Stimulated activated CD8-positive, alpha-beta memory T cell treated with anti-CD3 and anti-CD28 coated beads, Interleukin-7, amount 100 ng/mL, for 24 hours (primary cell): ENCODE measurements around the gene TTLL5.
"Not testable (repeated sequence)": the region's sequence is repeated elsewhere in the genome, so short reads cannot be mapped to it uniquely, and the experiment has no call there.

Experiments
- DNase-seq: peaks from one replicate; pipeline ENCODE4 v3.0.0-alpha.2; 2020; ENCODE audit warnings: low read depth

The TTLL5 gene

DNA sequence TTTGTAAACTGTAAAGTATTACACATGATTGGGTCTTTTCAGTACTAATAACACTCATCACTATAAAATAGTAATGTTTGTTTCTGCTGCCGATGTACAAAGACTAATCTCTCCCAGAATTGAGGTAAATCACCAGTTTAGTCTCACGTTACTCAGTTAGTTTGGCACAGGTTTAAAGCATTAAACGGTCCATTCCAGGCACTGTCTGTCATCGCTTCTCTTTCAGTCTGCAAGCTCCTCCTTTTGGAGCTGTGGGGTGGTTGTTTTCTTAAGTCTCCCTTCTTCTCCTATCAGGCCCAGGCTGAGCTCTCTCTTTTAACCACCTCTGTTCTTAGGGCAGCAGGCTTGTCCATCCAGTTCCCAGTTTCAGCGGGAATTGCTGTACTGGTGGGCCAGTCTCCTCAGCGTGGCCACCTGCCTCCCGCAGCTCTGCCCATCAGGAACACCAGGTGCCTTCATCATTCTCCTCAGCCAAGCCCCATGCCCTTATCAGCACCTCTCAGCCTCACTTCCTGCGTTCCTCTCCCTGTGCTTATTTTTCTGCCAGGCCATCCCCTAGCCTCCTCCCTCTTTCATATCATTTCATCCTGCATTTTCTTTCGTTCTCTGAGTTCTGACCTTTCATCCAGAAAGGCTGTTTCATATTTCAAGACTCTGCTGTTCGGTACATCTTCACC is 171.7 kb downstream of the TTLL5 start:
- DNase-seq = no peak

- DNase-seq = no peak
These were observed 172.4 kb downstream of the TTLL5 start for GRCh38 chr14:75833326-75834020.

GRCh38 chr14:75835156-75835725 is 174.2 kb downstream of the TTLL5 start:
- DNase-seq = no peak

DNA sequence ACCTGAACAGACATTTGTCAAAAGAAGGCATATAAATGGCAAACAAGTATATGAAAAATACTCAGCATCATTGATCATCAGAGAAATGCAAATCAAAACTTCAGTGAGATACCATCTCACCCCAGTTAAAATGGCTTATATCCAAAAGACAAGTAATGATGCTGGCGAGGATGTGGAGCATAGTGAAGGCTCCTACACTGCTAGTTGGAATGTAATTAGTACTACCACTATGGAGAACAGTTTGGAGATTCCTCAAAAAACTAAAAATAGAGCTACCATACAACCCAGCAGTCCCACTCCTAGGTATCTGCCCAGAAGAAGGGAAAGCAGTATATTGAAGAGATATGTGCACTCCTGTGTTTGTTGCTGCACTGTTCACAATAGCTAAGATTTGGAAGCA is 174.7 kb downstream of the TTLL5 start:
- no peak for DNase-seq

DNA sequence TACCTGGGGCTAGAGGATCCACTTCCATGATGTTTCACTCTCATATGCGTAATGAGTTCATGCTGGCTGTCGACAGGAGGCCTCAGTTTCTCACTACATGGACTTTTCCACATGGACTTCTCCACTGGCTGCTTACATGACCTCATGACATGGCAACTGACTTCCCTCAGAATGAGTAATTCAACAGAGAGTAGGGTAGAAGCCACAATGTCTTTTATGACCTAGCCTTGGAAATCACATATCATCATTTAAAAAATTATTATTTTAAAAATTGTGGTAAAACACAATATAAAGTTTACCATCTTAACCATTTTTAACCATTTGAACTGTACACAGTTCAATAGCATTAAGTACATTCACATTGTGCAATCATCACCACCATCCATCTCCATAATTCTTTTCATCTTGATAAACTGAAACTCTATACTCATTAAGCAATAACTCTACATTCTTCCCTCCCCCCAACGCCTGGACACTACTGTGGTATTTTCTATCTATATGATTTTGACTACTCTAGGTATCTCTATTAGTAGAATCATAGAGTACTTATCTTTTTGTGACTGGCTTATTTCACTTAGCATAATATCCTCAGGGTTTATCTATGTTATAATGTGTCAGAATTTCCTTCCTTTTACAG is 176.2 kb downstream of the TTLL5 start:
- no peak for DNase-seq

DNA sequence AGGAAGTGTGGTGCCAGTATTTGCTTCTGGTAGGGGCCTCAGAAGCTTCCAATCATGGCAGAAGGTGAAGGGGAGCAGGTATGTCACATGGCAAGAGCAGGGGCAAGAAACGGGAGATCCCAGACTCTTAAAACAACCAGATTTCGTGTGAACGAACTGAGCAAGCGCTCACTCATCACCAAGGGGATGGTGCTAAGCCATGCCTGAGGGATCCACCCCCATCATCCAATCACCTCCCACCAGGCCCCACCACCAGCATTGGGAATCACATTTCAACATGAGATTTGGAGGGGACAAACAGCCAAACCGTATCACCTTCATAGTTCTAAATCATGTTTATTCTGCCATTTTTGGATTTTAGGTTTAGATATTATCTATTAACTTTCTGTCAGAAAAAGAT is 179.9 kb downstream of the TTLL5 start:
- DNase-seq = no peak

DNA sequence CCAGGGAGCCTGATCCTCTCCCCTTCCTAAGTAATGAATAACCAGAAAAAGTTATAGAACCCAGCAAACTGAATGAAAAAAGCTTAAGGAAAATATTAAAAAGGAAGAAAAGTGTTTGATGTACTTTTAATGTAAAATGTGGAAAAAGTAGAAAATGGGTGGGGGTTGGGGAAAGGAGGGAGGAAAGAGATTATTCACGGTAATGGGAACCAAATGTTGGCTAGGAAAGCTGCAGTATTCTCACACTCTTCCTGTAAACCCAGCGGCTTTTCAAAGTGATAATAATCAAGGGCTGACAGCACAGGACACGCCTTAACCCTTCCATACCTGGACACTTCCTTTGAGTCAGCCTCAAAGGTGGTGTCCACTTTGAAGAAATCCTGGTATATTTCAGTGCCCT is 181.5 kb downstream of the TTLL5 start:
- DNase-seq = no peak

- DNase-seq = no peak
These were observed 183.4 kb downstream of the TTLL5 start for GRCh38 chr14:75844486-75844885.

- no peak for DNase-seq
These were observed 184.2 kb downstream of the TTLL5 start for GRCh38 chr14:75845136-75845804.

DNA sequence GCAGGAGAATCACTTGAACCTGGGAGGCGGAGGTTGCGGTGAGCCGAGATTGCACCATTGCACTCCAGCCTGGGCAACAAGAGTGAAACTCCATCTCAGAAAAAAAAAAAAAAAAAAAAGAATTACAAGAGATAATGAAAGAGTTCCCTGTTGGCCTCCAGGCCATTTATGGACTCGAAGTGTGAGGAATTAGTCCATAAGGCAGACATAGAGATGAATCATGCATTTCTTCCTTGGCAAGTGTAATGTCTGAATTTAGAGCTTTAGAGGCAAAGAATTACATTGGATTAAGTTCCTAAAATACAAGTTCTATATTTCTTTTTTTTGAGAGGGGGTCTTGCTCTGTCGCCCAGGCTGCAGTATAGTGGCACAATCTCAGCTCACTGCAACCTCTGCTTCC is 185.6 kb downstream of the TTLL5 start:
- DNase-seq = not testable (repeated sequence)

DNA sequence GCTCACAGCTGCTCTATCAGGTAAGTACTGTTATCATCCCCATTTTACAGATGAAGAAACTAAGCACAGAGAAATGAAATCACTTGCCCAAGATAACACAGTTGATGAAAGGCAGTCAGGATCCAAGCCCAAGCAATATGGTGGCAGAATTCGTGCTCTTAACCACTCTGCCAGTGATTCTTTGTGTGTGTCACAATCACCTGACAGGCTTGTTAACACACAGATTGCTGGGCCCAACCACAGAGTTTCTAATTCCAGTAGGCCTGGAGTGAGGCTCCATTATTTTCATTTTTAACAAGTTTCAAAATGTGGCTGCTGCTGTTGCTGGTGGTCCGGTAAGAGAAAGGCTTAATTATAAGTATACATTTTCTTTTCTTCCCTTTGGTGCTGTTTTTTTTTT is 186.5 kb downstream of the TTLL5 start:
- no peak for DNase-seq

GRCh38 chr14:75848167-75848913 is 187.3 kb downstream of the TTLL5 start:
- DNase-seq = no peak

GRCh38 chr14:75849300-75849895 is 188.4 kb downstream of the TTLL5 start:
- DNase-seq = no peak

- no peak for DNase-seq
These were observed 190.5 kb downstream of the TTLL5 start for GRCh38 chr14:75851574-75851866.

- no peak for DNase-seq
These were observed 193.2 kb downstream of the TTLL5 start for GRCh38 chr14:75854111-75854799.

- no peak for DNase-seq
These were observed 196.2 kb downstream of the TTLL5 start for GRCh38 chr14:75857199-75857598.

DNA sequence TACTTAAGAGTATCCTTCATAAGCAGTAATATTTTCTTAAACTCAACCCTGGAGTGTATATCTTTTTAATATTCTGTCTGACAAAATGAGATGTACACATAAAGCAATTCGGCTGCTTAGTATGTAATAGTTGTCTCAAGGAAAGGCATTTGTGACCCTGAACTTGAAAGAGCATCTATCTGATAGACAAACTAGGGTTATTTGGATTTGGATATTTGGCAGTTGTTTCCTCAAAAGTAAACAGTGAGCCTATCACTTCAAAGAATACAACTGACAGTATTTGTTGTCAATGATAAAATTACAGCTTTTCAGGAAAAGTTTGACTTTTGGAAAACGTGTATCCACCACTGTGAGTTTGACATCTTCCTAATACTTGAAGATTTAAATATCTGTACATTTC is 197.3 kb downstream of the TTLL5 start:
- no peak for DNase-seq

GRCh38 chr14:75859746-75860145 is 198.7 kb downstream of the TTLL5 start:
- DNase-seq = no peak

DNA sequence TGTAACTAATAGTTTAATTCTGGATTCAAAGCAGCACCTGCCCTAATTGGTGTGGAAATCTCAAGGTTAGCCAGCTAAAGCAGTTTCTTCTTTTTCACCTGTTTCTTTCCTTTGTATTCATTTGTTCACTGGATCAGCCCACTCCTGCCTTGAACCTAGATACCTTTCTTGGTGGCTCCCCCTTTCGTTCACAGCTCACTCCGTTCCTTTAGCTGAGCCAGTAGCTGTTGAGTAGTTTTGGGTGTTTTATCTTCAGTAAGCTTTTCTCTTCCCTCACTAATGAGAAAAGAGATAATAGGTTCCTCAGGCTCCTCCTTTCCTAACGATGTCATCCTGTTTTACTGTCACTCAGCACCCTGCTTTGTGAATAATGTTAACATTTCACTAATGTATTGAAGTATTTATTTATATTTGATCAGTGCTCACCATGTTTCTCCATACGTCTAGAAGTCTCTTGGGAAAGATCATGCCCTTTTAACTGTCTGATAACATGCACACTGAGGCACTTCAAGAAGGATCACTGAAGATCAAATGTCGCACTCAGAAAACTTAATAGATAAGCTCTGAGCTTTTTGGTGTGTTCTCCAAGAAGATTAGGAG is 199.6 kb downstream of the TTLL5 start:
- DNase-seq = no peak

DNA sequence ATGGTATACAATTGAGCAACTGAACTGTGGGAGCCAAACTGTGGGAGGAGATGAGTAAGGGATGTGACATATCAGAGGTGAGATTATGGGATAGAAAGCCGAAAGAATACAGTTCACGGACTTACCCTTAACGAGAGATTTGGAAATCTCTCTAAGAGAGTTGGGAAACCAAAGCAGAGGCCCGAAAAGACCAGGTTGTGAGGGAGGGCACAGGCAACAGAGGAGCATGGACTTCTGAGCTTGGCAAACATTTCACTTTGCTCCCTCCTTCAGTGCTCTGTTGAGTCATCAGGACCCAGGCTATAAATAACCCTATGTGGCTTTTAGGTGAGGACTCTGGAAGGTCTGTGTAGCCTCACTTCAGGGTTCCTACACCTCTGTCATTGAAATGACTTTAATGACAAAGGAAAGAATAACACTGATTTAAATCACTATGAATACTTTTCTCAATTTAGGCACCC is 200.1 kb downstream of the TTLL5 start:
- DNase-seq = no peak
